SK-N-SH (cell line): ENCODE measurements around the gene PSIP1. TPM values are rescaled to one million over a fixed set of nuclear protein-coding genes. Genes with fewer than 3 reads are reported as not detected.

Experiments used
- CTCF ChIA-PET: fragments of 300-600, 350-600 bp; formaldehyde crosslinking; extraction: SDS; loops from one replicate; lab custom pipeline; 2021; lab: Yijun Ruan, JAX
- POLR2A ChIA-PET: fragments of 350-600 bp; sonication (Branson Sonifier 250); formaldehyde crosslinking; extraction: SDS; loops from one replicate; lab custom pipeline; 2020; ENCODE audit warnings: antibody characterized with exemption, inconsistent platforms; lab: Yijun Ruan, JAX
- DNase-seq: peaks from one replicate; pipeline ENCODE4 v3.0.0; 2012
- H2AFZ ChIP-seq: fragments of 200-600 bp; sonication (generic); 2 replicates; pipeline ENCODE4 v1.8.1; 2016; ENCODE audit warnings: antibody characterized with exemption, mild to moderate bottlenecking, low read depth
- H3F3A ChIP-seq: fragments of 200-600 bp; sonication (generic); replicated peaks from 2 replicates; pipeline ENCODE3; 2016; ENCODE audit warnings: antibody characterized with exemption, mild to moderate bottlenecking; ENCODE audit not compliant: insufficient read depth
- H3K27ac ChIP-seq, 2 experiments: fragments of 200-500 bp in 1 of 2; fragments of 200-600 bp in 1 of 2; sonication (Bioruptor generic) in 1 of 2; sonication (generic), shearing (Covaris generic) in 1 of 2; 2 replicates each; pipeline versions ENCODE4 v1.5.1 to v1.6.1; 2014 to 2016; ENCODE audit warnings: low read depth in 2 of 2, inconsistent platforms in 1 of 2, low read length in 1 of 2, mild to moderate bottlenecking in 1 of 2, mixed read lengths in 1 of 2
- H3K27me3 ChIP-seq: fragments of 200-600 bp; sonication (generic), shearing (Covaris generic); 2 replicates; pipeline ENCODE4 v1.6.1; 2016; ENCODE audit warnings: mixed run types; ENCODE audit not compliant: insufficient read depth
- H3K36me3 ChIP-seq, 2 experiments: fragments of 200-500 bp in 1 of 2; fragments of 200-600 bp in 1 of 2; sonication (Bioruptor generic) in 1 of 2; sonication (generic) in 1 of 2; replicated peaks in 1 of 2; 2 replicates each; pipeline versions ENCODE3 to v1.5.1; 2014 to 2016; ENCODE audit warnings: low read length in 1 of 2, mild to moderate bottlenecking in 1 of 2; ENCODE audit not compliant: insufficient read depth in 2 of 2, control insufficient read depth in 1 of 2
- H3K4me1 ChIP-seq, 2 experiments: fragments of 200-500 bp in 1 of 2; fragments of 200-600 bp in 1 of 2; sonication (Bioruptor generic) in 1 of 2; sonication (generic), shearing (Covaris generic) in 1 of 2; 2 replicates each; pipeline versions ENCODE4 v1.5.1 to v1.6.1; 2014 to 2016; ENCODE audit warnings: low read depth in 1 of 2, low read length in 1 of 2, mixed run types in 1 of 2; ENCODE audit not compliant: insufficient read depth in 2 of 2, control insufficient read depth in 1 of 2
- H3K4me2 ChIP-seq: fragments of 200-600 bp; sonication (generic), shearing (Covaris generic); 2 replicates; pipeline ENCODE4 v1.6.1; 2017; ENCODE audit warnings: mixed run types
- H3K4me3 ChIP-seq, 2 experiments: fragments of 200-500 bp in 1 of 2; fragments of 200-600 bp in 1 of 2; sonication (Bioruptor generic) in 1 of 2; sonication (generic), shearing (Covaris generic) in 1 of 2; 2 replicates each; pipeline versions ENCODE4 v1.5.1 to v1.8.1; 2014 to 2016; ENCODE audit warnings: low read depth in 2 of 2, inconsistent platforms in 1 of 2, low read length in 1 of 2, mild to moderate bottlenecking in 1 of 2, mixed read lengths in 1 of 2, moderate library complexity in 1 of 2
- H3K79me2 ChIP-seq: fragments of 200-600 bp; sonication (generic); 2 replicates; pipeline ENCODE4 v1.8.1; 2017; ENCODE audit warnings: mild to moderate bottlenecking; ENCODE audit not compliant: insufficient read depth
- H3K9ac ChIP-seq: fragments of 200-600 bp; sonication (generic); 2 replicates; pipeline ENCODE4 v1.6.1; 2017; ENCODE audit warnings: mixed run types
- H3K9me2 ChIP-seq: fragments of 200-600 bp; sonication (generic); 2 replicates; pipeline ENCODE4 v1.6.1; 2017; ENCODE audit warnings: mixed run types
- H3K9me3 ChIP-seq: fragments of 200-600 bp; sonication (generic); 2 replicates; pipeline ENCODE4 v1.6.1; 2017; ENCODE audit warnings: mixed run types, mild to moderate bottlenecking, moderate library complexity
- H4K20me1 ChIP-seq: fragments of 200-600 bp; sonication (generic); 2 replicates; pipeline ENCODE4 v1.6.1; 2017; ENCODE audit warnings: mild to moderate bottlenecking, mixed run types; ENCODE audit not compliant: insufficient read depth
- CHD2 ChIP-seq: fragments of 150-350 bp; IDR thresholded peaks from 2 replicates; pipeline ENCODE4 v1.6.1; 2018; ENCODE audit warnings: low read length; ENCODE audit not compliant: partially characterized antibody
- ELF1 ChIP-seq: IDR thresholded peaks from 2 replicates; pipeline ENCODE4 v1.4.0; 2012
- FOSL2 ChIP-seq: IDR thresholded peaks from 2 replicates; pipeline ENCODE4 v1.4.0; 2012; ENCODE audit warnings: low read depth, mild to moderate bottlenecking, moderate library complexity, borderline replicate concordance
- FOXJ3 ChIP-seq: sonication (generic); formaldehyde crosslinking; IDR thresholded peaks from 2 replicates; pipeline ENCODE4 v1.5.1; 2020; ENCODE audit warnings: mild to moderate bottlenecking, missing genetic modification reagents
- IRF3 ChIP-seq: fragments of 150-350 bp; IDR thresholded peaks from 2 replicates; pipeline ENCODE4 v1.6.1; 2016; ENCODE audit warnings: mild to moderate bottlenecking, low read depth, low read length
- MEF2A ChIP-seq: IDR thresholded peaks from 2 replicates; pipeline ENCODE4 v1.4.0; 2012; ENCODE audit warnings: low read depth, borderline replicate concordance
- MXI1 ChIP-seq: IDR thresholded peaks from 2 replicates; pipeline ENCODE4 v1.6.1; 2012; ENCODE audit warnings: mild to moderate bottlenecking, low read depth, low read length, improper control_type of control experiment
- PBX3 ChIP-seq: IDR thresholded peaks from 2 replicates; pipeline ENCODE4; 2012
- POLR2AphosphoS5 ChIP-seq: IDR thresholded peaks from 2 replicates; pipeline ENCODE4 v1.6.1; 2012; ENCODE audit warnings: low read depth, low read length
- RFX5 ChIP-seq: IDR thresholded peaks from 2 replicates; pipeline ENCODE4 v1.6.1; 2012; ENCODE audit warnings: mild to moderate bottlenecking, improper control_type of control experiment, low read length
- SMC3 ChIP-seq: IDR thresholded peaks from 2 replicates; pipeline ENCODE4 v1.6.1; 2012; ENCODE audit warnings: low read depth, low read length, improper control_type of control experiment
- TCF12 ChIP-seq: IDR thresholded peaks from 2 replicates; pipeline ENCODE4 v1.4.0; 2012
- YY1 ChIP-seq: IDR thresholded peaks from 2 replicates; pipeline ENCODE4 v1.4.0; 2012; ENCODE audit warnings: low read depth, mild to moderate bottlenecking
- WGBS: methylation state at CpG from one replicate; pipeline ENCODE4 v1.1.6; 2017; ENCODE audit warnings: low lambda C conversion rate; 5-methylcytosine and 5-hydroxymethylcytosine counted together
- polyA plus RNA-seq, 3 experiments: library from polyadenylated mRNA; depleted of rRNA; stranded (reverse); fragments of >200 nt; gene quantifications; 2 replicates each; pipeline ENCODE4 v1.2.3, GENCODE V29; 2012
- TF ChIP-seq, protein P1 (sequence below): fragments of 200-600 bp; sonication (generic); IDR thresholded peaks from 2 replicates; pipeline ENCODE4 v1.6.1; 2017; ENCODE audit warnings: antibody characterized with exemption, mild to moderate bottlenecking, moderate library complexity
- TF ChIP-seq, protein P2 (sequence below): fragments of 150-350 bp; IDR thresholded peaks from 2 replicates; pipeline ENCODE4 v1.6.1; 2017; ENCODE audit warnings: antibody characterized with exemption, low read length, low read depth, borderline replicate concordance
- TF ChIP-seq, protein P3 (sequence below): IDR thresholded peaks from 2 replicates; pipeline ENCODE4 v1.4.0; 2012; ENCODE audit warnings: low read depth, borderline replicate concordance

Gene PSIP1
- polyA plus RNA-seq, 1 of the 3 experiments (the other 2 are of a cell fraction), result 21.0 TPM

- no peak overlapping the region for H3K9ac ChIP-seq
- 71% methylated on average over 1 of the region's 2 CpGs for WGBS
- H4K20me1 ChIP-seq, result no peaks in the 10 kb centered on the region
- no peaks in the 10 kb centered on the region for H3K9me2 ChIP-seq
- peaks cover 0 to 2% of the 10 kb centered on the region in 2 experiments; a peak in 1 of 4 replicates for H3K4me1 ChIP-seq
- H3K9me3 ChIP-seq, result no peaks in the 10 kb centered on the region
- no peak for DNase-seq
- H3K27me3 ChIP-seq, result no peaks in the 10 kb centered on the region
- no peak overlapping the region for H3K4me3 ChIP-seq
- no peak overlapping the region for H2AFZ ChIP-seq
- TF ChIP-seq SMC3 (no peak), MXI1 (no peak), TCF12 (no peak), YY1 (no peak), FOSL2 (no peak), POLR2AphosphoS5 (no peak), MEF2A (no peak), ELF1 (no peak), RFX5 (no peak), CHD2 (no peak), IRF3 (no peak), PBX3 (no peak), FOXJ3 (CRISPR knock-in tag) (no peak)
- TF ChIP-seq, protein P1, sequence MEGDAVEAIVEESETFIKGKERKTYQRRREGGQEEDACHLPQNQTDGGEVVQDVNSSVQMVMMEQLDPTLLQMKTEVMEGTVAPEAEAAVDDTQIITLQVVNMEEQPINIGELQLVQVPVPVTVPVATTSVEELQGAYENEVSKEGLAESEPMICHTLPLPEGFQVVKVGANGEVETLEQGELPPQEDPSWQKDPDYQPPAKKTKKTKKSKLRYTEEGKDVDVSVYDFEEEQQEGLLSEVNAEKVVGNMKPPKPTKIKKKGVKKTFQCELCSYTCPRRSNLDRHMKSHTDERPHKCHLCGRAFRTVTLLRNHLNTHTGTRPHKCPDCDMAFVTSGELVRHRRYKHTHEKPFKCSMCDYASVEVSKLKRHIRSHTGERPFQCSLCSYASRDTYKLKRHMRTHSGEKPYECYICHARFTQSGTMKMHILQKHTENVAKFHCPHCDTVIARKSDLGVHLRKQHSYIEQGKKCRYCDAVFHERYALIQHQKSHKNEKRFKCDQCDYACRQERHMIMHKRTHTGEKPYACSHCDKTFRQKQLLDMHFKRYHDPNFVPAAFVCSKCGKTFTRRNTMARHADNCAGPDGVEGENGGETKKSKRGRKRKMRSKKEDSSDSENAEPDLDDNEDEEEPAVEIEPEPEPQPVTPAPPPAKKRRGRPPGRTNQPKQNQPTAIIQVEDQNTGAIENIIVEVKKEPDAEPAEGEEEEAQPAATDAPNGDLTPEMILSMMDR, result no peak
- TF ChIP-seq, protein P2, sequence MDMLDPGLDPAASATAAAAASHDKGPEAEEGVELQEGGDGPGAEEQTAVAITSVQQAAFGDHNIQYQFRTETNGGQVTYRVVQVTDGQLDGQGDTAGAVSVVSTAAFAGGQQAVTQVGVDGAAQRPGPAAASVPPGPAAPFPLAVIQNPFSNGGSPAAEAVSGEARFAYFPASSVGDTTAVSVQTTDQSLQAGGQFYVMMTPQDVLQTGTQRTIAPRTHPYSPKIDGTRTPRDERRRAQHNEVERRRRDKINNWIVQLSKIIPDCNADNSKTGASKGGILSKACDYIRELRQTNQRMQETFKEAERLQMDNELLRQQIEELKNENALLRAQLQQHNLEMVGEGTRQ, result no peak
- TF ChIP-seq, protein P3, sequence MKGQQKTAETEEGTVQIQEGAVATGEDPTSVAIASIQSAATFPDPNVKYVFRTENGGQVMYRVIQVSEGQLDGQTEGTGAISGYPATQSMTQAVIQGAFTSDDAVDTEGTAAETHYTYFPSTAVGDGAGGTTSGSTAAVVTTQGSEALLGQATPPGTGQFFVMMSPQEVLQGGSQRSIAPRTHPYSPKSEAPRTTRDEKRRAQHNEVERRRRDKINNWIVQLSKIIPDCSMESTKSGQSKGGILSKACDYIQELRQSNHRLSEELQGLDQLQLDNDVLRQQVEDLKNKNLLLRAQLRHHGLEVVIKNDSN, result no peak
- POLR2A ChIA-PET, result interaction anchor here (1.2 kb wide), 1 partner anchor 32 kb away, joined by 3 read pairs; the partner anchor contains the start of gene PSIP1
- CTCF ChIA-PET, result interaction anchor here (1.5 to 2.1 kb wide), 2 partner anchors 9 to 11 kb away, joined by 3 to 4 read pairs; no protein-coding TSS in a partner anchor
- no peaks in the 10 kb centered on the region for H3K79me2 ChIP-seq
- no peak overlapping the region for H3K27ac ChIP-seq
- H3F3A ChIP-seq, result no peaks in the 10 kb centered on the region
- H3K36me3 ChIP-seq, result no peaks in the 10 kb centered on the region
- no peak overlapping the region for H3K4me2 ChIP-seq
Measured at GRCh38 chr9:15542624-15543023, 31.9 kb upstream of the PSIP1 start.
